ENCODE results near the gene KAT6B.

Gene KAT6B

DNA sequence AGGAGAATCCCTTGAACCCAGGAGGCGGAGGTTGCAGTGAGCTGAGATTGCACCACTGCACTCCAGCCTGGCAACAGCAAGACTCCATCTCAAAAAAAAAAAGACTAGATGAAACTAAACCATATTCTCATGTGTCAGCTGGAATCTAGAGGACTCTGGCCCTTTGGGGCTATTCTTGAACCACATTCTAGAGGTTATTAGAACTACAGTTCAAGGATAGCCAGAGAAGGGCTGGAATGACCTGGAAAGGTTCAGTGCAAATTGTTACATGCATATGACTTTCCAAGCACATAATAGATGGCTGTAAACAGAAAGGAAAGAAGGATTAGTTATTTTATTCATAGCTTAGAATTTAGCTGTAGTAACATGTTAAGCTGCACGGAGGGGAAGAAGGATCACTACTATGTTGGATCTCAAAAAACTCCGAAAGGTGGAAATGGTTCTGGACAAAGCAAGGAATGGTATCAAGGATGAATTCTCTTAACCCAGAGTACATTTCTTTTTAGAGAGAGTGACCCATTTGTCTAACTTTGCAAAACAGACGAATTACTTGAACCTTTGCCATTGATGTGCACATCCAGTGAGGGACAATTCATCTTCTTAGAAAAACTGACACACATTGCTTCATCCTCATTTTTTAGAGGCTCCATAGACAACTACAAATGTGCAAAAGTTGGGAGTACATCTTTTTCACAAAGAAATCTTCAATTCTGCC, 161.1 kb downstream of the KAT6B start:
- DNase-seq (ENCODE audit: low read depth in 3 of 3) = no peak

DNA sequence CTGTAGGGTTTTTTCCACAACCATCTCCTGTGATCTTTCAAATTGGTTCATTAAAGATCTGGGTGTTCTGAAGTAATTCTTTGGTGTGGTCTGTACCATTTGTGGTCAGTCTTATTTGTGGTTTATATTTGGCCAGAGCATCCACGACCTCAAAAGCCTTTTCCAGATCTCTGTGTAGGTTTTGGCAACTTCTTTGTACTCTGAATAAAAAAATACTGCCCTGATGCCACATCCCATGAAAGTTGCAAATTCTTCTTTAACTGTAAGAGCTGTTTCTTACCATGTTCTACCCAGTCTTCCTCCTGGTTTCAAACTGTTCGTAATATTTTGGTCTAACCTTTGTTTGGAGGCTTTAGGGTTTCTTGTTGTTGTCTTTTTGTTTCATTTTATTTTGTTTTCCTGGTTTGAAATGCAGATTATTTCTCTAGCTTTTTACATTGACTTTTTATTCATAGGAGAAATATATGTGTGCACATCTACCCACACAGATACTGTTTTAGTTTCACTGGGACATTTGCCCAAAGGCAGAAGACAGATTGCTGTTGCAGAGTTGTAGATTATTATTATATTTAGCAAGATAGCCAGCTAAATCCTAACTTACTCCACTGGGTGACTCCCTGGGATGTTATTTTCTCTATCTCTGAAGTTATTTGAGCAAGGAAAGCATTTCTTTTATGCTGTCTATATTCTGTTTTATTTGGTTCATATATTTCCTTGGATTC, 161.8 kb downstream of the KAT6B start:
- DNase-seq (ENCODE audit: low read depth in 3 of 3) = no peak

DNA sequence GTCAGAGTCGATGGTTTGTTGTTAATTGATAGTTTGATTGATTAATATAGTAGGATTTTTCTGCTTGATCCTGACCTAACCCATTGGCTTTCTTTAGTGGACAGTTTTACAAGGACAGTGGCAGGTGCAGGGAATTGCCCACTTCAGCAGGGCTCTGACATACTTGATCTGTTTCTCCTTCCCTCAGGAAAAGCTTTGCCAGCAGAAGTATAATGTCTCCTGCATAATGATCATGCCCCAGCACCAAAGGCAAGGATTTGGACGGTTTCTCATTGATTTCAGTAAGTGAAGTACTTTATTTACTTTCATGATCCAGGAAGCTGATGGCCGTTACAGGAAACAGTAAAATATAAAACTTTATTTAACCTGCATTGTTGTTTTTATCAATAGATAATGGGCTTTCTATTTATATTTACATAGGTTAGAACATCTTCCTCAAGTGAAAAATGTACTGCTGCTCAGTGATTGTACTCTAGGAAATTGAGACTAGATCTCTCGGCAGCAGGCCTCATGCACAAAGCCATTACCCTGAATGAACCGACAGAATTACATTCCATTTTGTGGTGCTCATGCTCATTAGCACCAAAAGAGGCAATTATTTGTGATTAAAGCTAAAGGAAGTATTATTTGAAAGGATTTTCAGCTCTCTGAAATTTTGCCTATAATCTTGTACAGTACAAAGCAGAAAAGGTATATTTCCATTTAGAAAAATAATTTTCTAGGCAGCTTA, 162.6 kb downstream of the KAT6B start:
- DNase-seq (ENCODE audit: low read depth in 3 of 3) = no peak

DNA sequence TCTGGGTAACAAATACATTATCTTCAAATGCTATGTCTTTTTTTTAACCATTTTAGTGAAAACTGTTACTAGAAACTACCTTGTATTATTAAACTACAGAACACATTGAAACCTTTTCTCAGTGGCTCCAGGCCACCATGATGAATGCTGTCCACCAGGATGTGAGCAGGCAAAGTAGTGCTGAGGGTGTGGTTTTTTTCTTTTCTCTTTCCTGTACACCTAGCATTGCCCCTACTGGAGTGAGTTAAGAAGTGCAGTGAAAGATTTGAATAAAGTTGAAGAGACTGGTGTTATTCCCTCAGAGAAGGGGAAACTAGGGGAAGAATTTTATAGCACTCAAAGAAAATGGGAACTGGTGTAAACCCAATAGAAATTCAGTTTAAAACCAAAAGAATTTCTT, 165.0 kb downstream of the KAT6B start:
- no peak for DNase-seq (ENCODE audit: low read depth in 3 of 3)

DNA sequence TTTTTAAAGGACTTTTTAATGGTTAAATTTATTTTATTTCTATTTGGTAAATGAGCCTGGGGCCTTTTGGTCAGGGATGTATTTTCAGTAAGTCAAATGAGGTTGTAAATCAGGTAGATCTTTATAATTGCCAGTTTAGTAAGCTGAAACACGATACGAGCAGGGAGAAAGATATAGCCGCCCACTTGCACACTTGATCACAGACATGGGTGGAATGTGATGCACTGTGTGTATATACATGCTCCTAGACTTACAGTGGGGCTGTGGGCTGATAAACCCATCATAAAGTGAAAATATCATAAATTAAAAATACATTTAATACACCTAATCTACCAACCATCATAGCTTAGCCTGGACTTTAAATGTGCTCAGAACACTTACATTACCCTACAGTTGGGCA, 165.7 kb downstream of the KAT6B start:
- no peak for DNase-seq (ENCODE audit: low read depth in 3 of 3)

DNA sequence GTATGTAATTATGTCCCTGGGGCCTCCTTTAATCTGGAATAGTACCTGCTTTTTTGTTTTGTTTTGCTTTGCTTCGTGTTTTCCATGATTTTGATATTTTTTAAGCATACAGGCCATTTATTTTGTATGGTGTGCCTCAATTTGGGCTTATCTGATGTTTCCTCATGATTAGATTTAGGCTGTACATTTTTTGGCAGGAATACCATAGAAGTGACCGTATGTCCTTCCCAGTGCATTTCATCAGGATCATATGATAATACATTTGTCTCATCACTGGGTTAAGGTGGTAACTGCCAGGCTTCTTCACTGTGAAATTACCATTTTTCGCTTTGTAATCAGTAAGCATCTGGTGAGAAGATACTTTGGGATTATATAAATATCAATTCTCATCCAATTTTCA, 167.2 kb downstream of the KAT6B start:
- DNase-seq (ENCODE audit: low read depth in 3 of 3) = no peak

DNA sequence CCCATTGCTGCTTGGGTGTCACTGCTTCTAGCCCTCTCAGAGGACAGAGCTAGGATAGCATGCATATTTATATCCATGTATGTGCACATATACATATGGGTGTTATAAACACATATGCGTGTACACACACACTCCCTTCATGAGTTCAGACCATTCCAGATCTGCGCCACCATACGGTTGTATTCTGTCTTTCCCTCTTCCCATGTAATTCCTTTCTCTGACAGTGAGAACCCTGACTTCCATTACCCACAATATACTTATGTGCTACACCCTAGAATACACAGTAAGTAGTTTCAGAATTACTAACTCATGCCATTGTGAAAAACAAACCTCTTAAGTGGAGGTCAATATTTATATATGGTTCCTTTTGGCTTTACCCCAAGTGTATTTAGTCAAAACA, 168.5 kb downstream of the KAT6B start:
- no peak for DNase-seq (ENCODE audit: low read depth in 3 of 3)

DNA sequence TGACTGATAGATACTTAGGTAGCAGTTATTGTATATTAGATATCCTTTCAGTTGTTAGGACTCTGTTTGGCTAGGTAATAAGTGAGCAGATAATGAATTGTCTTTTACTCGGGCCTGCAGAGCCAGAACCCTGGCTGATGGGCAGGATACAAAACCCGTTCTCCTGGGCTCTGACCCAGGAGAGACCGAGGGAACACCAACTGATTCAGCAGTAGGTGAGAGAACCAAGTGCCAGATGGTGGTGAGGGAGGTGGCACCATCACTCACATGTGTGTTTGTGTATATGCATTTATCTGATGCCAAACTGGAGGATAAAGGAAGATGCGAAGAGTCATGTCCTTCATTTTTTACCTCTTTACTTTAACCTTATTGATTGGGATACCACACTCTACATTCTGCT, 169.4 kb downstream of the KAT6B start:
- no peak for DNase-seq (ENCODE audit: low read depth in 3 of 3)

DNA sequence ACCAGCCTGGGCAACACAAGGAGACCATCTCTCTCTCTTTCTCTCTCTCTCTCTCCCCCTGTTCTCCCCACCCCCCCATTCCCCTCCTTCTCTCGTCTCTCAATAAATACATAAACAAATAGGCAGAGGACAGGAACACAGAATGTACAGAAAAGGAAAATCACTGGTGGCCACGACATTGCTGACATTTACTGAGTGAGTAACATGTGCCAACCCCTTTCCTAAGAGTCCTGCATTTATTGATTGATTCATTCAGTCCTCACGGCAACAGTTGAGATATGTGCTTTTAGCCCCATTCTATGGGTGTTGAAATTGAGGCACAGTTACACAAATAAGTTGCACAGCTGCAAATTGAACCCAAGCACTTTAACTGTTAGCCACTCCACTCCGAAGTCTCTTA, 170.8 kb downstream of the KAT6B start:
- DNase-seq (ENCODE audit: low read depth in 3 of 3) = no peak

DNA sequence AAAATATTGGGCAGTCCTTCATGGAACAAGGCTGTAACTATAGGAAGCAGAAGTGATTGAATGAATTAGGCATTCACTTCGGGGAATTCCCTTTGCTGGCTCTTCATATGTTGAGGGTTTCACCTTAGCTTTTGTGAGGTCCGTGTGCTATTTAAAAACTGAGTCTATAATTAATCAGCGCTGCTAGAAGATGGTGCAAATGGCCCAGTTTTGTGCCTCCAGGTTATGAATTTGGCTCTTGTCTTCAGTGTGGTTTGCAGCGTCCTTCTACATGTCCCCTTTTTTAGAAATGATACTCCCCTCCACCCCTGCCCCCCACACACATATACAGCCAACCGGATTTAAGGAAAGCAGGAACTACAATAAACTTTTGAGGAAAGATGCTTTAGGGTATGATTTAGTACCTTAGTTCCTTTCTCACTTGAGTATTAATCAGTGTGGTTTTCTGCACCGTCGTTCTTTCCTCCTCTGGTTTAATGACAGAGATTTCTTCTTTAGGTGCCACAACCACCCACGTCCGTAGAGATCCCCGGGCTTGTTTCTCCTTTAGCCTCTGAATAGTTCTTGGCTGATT, 174.4 kb downstream of the KAT6B start:
- no peak for DNase-seq (ENCODE audit: low read depth in 3 of 3)

DNA sequence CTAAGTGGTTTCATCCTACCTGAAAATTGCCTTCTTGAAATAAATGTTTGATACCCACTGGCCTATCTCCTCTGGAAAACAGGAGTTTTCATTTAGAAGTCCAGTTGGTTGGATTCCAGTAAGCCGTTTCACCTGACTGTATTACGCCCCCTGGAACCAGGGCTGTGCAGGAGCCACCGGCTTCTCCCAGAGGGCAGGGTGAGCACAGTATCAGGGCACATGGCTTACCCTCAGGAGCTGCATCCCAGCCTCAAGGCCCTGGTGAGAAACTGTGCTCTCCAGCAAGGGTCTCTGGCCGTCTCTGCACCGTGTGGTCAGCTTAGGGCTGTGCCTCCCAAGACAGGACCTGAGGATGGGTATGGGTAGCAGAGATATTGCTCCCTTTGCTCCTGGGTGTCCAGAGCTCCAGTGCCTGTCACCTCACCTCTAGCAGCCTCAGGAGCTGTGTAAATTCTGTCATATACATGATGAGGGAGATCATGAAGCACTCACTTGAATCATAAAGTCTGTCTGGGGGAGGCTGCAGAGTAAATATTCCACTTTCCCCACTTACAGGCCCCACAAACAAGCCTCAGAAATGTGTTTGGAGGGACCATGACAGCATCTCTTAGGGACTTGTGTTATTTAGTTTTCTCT, 175.4 kb downstream of the KAT6B start:
- DNase-seq (ENCODE audit: low read depth in 3 of 3) = no peak

DNA sequence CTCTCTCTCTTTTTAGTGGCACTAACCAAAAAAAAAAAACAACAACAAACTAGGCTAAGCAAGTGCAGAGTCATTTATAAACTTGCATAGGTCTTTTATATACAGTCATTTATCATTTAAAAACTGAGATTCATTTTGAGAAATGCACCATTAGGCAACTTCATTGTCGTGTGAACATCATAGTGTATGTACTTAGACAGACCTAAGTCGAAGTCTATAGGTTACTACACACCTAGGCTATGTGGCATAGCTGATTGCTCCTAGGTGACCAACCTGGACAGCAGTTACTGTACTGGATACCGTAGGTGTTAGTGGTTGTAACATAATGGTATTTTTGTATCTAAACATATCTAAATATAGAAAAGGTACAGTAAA, 175.9 kb downstream of the KAT6B start:
- DNase-seq (ENCODE audit: low read depth in 3 of 3) = no peak

DNA sequence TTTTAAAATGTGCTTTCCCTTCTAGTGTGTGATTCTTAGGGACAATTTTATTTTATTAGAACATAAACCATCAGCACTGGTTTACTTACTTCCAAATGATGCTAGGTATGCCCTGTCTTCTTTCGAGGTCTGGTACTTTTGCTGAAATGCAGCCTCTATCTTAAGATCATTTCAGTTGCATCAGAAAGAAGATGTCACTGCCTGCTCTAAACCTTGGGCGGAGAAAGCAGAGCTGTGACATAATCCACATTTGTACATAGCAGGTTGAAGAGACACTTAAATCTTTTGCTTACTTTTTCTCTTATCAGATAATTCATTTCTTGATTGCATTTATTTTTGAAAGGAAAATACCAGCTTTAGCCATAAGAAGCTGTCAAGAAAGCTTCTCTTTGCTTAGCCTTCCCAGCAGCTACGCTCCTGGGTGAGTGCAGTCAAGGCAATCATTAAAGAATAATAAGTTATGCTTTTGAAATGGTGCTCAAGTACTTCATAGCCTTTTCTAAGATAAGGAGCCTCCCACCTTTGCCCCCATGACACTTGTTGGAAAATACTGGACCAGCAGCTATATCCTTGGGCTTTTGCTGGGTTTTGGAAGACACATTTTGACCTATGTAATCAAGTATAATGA, 176.7 kb downstream of the KAT6B start:
- DNase-seq (ENCODE audit: low read depth in 3 of 3) = no peak

DNA sequence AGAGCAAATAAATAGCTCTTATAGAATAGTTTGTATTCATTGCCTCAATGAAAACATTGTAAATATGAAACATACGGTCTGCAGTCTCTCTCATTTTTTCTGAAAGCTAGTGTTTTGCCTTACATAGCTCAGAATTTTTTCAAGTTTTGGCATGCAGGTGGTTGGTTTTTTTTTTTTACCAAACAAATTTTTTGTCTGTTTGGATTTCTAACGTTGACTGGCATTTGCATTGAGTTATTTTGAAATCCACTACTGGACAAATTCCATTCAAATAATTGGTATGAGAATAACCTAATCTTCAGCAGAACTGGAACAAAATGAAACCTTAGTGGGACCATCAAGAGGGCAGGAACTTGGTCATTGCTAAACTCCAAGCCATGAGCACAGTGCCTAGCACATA, 177.5 kb downstream of the KAT6B start:
- no peak for DNase-seq (ENCODE audit: low read depth in 3 of 3)

DNA sequence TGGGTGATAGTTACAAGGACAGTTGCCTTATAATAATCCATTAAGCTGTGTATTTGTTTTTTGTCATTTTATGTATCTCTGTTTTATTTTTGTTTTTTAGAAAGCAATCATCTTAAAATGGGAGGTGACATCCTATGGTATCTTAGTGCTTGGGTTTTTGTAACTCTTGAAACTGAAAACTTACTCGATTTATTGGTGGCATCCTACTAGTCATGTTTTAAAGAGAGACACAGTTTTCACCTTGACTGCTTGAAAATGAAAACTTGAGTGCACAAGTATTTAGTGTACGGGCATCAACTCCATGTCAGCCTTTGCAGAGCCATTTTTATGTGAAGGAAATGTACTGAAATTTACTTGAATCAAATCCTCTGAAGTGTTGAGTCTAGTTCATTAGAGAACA, 181.2 kb downstream of the KAT6B start:
- DNase-seq (ENCODE audit: low read depth in 3 of 3) = no peak

DNA sequence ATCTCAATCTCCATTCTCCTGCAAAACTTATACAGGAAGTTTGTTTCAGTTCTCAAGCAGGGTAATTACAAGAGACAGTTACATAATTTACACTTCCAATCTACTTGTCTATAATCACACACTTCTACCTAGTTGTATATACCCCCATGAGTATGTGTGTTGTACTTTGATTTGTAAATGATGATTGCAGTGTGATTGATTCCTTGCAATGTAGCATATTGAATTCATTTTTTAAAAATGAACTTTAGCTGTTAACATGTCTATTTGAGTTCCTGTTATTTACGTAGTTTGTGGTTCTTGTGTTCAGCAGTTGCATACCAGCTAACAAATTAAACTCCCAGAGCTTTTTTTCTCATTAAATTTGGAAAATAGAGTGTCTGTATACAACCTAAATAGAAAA, 182.6 kb downstream of the KAT6B start:
- no peak for DNase-seq (ENCODE audit: low read depth in 3 of 3)

DNA sequence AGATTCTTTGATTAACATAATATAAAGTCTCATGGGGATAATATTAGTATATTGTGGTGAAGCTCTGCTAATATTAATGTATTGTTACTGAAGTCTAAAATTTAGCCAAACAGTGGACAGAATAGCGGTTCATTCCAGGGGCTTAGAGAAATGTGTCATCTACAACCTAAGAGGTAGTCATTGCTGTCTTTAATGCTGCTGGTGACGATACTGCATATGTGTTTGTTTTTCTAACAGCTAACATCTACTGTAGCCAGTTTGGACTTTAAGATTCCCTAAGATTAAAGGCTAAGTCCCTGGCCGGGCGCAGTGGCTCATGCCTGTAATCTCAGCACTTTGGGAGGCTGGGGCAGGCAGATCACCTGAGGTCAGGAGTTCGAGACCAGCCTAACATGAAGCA, 183.0 kb downstream of the KAT6B start:
- no peak for DNase-seq (ENCODE audit: low read depth in 3 of 3)

DNA sequence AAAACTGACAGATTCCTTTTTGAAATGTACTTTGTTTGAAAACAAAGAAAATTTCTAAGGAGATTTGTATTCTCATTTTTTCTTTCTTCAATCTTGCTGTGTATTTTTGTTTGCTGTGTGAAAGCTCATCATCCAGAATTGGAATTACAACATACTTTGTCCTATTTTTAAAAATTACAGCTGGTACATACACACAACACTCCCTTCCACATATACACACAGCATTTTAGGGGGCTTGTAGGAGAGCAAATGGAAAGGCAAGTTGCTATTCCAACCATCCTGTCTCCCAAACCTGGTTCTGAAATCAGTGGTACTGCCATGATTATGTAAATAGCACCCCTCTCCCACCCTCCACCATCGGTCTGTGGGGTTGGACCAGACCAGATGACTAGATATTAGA, 184.0 kb downstream of the KAT6B start:
- DNase-seq (ENCODE audit: low read depth in 3 of 3) = no peak

DNA sequence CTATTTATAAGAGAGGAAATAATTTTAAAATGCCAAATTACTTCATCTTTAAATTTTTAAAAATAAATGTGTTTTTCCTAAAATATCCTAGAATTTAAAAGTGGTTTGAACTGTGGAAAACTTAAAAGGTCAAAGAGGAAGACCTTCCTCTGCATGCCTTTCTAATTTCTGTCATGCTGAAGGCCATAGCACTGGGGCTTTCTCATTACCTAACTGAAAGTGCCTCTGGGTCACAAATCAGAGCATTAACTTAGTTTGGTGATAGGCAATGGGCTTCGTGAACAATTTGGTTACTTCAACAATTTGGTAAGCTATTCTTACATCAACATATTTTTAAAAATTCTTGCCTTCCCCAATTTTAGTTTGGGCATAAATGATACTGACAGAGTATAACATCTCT, 184.8 kb downstream of the KAT6B start:
- no peak for DNase-seq (ENCODE audit: low read depth in 3 of 3)

DNA sequence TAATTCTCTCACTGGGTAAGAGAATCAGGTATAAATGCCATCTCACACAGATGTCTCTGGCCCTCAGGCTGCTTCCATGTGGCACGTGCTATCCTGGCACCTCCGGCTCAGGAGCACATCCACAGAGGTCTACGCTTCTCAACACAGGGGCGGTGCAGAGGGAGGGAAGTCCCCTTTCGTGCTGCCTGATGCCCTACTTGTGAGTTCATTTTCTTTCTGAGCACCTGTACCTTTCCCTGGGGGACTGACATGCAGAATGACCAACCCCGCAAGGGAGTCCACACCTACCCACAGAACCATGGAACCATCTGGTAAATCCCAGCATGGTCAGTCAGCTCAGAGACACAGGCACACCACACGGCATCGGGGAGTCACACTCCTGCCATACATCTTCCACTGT, 186.1 kb downstream of the KAT6B start:
- DNase-seq (ENCODE audit: low read depth in 3 of 3) = no peak

DNA sequence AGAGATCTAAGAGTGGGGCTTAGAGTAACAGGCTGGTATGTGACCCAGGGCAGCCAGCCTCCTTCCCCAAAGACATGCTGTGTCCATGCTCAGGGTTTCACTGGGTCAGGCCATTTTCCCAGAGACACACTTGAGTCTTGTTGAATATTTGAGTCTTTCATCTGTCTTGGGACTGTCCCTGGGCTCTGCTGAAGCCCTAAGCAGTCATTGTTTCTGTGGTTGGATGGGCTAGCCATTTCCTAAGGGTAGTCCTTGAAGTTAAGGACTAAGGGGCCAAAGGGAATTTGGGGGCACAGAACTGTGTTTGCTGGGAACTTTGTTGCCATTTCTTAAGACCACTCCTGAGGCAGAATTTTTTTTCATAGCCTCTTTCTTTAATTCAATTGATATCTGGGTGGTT, 186.6 kb downstream of the KAT6B start:
- DNase-seq (ENCODE audit: low read depth in 3 of 3) = no peak

DNA sequence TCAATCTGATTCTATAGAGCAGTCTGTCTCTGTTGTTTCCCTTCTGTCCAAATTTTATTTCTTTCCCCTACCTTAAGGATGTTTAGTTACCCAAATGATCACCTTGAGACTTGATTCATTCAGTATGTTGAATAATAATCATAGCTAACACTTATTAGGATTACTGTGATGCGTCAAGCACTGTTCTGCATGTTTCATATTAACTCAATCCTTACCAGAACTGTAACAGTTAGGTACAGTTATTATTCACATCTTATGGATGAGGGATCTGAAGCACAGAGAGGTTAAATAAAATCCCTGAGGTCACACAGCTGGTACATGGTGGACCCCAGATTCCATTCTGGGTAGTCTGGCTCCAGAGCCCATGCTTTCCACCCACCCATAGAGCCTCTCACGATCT, 187.1 kb downstream of the KAT6B start:
- no peak for DNase-seq (ENCODE audit: low read depth in 3 of 3)

Data from stimulated activated CD4-positive, alpha-beta T cell treated with anti-CD3 and anti-CD28 coated beads, TNF-alpha, amount 100 ng/mL, for 4 hours (primary cell).